Measurements from ENCODE around the gene TEKT5.

- TF ChIP-seq CTCF (IDR thresholded peaks at IDR 0.05): no peak
- no peak for TF ChIP-seq POLR2A (IDR thresholded peaks at IDR 0.05)
These were observed 841 bp downstream of the TEKT5 start for GRCh38 chr16:10693889-10694288.
